ENCODE measurements around the gene TSTD2.

The TSTD2 gene

DNA sequence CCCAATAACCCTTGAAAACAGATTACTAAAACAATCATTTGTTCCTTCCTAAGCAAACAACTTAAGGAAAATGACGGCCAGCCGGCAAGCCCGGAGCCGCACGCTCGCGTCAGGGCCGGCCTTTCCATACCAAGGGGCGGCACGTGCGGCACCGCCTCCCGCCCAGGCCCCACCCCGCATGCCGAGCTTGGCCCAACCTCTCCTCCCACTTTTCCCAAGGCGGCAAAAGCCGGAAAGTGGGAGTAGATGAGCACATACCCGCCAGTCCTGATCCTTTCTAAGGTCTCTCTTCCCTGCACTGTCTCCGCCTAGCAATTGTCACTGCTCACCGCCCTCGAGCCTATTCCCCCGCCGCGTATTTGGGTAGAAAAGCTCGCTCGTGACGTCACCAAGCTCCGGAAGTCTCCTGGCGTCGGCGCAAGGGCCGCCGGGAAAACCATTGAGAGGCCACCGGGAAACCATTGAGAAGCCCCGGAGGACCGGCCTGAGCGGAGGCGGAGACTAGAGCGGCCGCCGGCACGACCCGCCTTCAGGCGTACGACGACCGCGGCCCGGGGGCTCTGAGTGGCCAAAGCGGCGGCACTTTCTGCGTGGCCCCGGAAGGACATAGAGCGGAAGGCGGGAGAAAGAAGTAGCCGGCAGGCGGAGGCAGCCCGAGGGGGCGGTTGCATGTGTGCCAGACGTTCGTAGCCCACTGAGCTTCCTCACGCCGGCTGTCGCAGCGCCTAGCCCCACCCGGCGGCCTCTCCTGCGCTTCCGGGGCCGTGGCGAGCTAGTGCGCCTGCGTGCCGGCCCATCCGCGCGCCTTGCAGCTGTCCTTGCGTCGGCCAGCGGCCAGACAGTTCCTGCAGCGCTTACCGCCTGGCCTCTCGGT lies at the start of gene TSTD2, which contains the start of gene NCBP1:
TSS of gene TSTD2 (minus strand) at position 384 of the 874 bp plus-strand sequence. CDS start 5,806 bp downstream, outside the sequence.
TSS of gene NCBP1 (plus strand) at position 837 of the 874 bp plus-strand sequence. CDS start 61 bp downstream, outside the sequence.
- DNase-seq, result peak; percentile 98

DNA sequence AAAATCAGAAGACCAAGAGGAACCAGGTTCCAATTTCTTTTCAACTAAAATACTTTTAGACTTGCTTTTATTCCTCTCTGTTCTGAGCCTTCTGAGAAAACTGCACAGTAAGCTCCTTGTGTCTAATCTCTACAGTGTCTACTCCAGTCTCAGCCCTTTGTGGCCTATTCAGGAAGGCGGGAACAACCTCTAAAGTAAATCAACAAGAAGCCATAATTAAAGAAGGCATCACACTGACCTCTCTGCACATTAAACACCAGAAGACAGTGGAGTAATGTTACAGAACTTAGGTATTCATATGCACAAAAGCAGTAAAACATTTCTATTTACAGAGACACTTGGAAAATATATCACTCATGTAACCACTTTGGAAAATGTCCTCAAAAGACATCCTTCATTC lies 49.1 kb upstream of the TSTD2 start:
- no peak for DNase-seq

DNA sequence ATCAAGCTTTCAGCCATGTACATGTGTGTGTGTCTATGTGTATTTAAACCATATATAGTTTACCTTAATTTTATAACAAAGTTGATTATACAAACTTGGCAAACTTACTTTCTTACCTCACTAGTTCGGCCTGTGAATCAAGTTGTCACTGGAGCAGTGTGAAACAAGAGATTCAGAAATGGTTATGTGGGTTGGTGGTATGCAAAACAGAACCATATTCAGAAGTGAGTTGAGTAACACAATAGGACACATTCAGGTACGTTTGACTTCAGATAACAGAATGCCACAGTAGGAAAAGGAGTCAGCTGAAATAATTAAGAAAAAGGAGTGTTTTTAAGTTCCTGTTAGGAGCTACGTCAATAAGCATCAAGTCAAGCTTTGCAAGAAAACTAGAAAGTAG lies 42.5 kb upstream of the TSTD2 start:
- DNase-seq, result no peak

DNA sequence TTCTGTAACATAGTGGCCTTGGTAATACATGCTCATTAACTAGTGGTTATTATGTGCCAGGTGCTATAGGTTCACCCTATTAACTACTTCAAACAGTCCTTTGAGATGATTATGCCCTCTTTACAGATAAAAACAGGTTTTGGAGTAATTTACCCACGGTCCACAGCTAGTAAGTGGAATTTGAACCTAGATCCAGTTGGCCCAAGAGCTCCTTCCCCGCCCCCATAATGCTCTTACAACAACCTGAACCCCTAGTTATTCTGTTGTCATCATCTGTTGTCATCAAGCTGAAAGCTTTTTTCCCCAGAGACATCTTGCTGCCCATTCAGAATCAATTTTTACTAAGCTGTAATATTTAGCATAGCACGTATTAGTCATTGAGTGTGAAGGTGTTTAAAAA lies 40.8 kb upstream of the TSTD2 start:
- DNase-seq, result no peak

DNA sequence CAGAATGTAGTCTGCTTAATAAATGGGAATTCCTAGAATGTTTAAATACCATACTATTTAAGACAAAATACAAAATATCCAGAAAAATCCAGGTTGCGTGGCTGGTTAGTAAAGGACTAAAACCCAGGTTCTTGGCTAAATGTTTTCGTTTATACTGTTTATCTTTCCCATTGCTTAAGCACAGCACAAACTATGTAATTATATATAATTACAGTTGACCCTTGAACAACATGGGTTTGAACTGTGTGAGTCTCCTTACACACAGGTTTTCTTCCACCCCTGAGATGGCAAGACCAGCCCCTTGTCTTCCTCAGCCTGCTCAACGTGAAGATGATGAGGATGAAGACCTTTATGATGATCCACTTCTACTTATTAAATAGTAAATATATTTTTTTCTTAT lies 39.2 kb upstream of the TSTD2 start:
- no peak for DNase-seq

DNA sequence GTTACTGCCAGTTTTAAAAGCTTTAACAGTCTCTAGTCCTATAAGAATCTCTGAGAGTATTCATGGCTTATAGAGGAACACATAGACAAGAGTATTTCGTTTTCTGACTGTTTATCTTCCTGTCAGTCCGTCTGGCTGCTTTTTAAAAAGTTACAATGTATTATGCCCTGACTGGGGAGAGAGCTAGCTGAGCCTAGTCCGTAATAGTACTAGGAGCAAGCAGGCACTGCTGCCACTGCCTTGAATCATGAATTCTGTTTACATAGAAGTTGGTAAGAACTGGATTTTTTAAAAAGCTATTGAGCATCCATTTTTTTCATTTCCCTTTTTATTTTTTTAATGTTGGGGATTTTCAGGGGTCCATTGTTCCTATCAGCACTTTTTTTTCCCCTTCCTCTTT lies 37.4 kb upstream of the TSTD2 start:
- DNase-seq, result no peak

DNA sequence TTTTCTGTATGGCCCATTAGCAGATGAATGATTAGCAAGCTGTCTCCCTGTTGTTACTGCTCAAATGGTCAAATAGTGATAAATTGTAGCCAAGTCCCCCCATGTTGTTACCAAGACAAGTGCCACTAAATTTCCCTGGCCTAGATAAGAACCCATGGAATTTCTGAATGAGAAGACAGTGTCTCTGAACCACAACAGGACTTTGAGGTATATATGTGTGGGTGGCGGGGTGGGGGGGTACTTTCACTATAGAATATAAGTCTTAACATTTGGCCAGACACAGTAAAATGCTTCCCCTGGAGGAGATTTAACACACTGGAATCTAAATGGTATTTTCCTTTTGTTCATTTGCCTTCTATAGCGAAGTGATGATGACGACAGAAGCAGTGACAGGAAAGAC lies 35.3 kb upstream of the TSTD2 start:
- no peak for DNase-seq

DNA sequence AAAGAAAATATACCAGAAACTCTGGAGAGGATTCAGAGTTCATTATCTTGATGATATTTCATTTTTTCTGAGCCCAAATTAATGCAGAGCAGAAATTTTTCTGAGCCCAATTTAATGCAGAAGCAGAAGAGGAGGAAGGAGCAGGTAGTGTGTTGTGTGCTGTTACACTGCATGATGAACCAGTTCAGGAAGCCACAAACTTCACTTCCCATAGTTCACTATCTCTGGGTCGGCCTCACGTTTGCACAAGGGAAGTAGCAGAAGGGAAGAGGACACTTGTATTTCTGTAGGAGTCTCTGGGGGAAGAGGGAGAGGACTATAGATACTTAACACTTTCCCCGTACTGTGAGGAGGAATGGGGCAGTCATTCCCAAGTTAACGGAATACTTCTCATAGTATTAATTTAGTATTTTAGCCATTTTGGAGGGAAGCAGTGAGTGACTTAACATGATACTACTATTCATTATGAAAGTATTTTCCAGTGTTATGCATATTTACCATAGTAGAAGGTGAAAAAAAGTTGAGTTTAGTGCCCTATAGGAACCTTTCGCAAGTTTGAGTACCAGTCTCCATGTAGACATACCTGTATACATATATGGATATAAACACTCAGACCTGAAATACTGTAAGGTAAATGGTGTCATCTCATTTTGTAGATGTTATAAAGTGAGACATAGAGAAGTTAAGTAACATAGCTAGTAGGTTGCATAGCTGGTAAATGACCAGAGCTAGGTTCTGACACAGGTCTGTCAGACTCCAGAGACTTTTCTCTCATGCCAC lies 33.9 kb upstream of the TSTD2 start:
- DNase-seq, result no peak

DNA sequence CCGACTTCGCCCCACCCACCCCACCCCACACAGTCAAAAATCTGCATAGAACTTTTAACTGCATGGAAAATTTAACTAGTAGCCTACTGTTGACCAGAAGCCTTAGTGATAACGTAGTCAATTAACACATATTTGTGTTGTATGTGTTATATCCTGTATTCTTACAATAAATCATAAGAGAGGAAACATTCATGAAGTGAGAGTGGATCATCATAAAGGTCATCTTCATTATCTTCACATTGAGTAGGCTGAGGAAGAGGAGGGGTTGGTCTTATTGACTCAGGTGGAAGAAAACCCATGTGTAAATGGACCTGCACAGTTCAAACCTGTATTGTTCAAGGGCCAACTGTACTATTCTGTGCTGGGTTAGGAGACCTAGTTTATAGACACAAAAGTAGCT lies 32.6 kb upstream of the TSTD2 start:
- no peak for DNase-seq

DNA sequence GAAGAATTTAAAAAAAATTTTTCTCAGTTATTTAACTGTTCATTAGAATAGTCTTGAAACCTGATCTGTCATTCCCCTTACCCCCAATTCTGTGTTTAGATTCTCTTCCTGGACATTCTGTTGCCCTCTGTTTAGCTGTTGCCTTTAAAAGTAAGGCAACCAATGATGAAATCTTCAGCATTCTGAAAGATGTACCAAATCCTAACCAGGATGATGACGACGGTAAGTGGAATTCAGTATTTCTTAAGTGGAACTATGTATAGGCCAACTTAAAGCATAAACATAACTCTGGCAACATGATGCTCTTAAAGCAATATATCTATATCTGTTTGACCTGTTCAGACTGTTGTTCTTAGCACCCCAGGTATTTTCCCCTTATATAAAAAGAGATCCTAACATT lies 27.7 kb upstream of the TSTD2 start:
- DNase-seq, result no peak

DNA sequence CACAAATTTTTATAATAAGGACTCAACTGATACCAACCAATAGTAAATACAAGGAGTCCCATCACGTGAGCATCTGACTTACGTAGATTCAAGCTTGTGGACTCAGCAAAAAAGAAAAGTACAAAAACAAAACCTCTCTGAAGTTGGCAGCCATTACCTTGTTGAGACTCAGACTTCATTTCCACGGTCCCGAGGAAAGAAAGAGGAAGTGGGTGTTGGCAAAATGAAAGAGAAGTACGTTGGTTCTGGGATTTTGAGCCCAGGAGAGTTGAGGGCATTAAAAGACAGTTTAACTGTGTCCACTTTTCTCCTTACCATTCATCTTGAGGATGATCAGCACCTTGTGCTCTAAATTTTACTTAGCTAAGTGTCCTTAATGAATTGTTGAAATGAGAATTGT lies 27.2 kb upstream of the TSTD2 start:
- no peak for DNase-seq

DNA sequence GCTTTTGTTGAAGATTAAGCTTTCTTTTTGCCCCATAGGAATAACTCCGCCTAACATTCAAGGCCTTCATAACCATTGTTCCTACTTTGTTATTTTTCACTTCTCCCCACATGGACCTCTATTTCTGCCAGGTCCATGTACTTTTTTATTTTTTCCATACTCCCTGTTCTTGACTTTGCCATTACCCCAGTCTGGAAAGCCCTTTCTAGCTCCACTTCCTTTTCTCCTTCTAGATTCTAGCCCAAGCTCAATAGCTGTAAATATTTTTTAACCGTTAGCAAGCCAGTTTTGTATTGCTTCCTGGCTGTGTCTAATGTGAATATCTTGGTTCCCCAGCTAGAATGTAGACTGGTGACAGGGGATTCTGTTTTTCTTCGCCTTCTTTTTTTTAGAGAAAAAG lies 26.6 kb upstream of the TSTD2 start:
- DNase-seq, result no peak

DNA sequence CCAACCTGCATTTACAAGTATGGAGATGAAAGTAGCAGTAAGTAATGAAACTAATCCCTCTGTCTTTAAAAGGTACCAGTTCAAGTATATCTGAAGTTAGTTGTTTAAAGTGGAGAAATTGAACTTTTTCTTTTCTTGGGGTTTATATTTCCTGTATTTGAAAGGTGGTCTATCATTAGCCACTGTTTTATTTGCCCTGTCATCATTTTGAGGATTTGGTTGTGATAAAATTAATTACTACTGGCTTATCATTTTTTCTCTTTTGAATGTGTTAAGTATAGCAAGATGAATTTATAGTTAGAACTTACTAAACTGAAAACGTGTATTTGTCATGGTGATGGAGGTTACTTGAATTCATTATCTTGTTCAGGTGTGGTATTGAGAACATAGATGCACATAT lies 25.5 kb upstream of the TSTD2 start:
- no peak for DNase-seq

DNA sequence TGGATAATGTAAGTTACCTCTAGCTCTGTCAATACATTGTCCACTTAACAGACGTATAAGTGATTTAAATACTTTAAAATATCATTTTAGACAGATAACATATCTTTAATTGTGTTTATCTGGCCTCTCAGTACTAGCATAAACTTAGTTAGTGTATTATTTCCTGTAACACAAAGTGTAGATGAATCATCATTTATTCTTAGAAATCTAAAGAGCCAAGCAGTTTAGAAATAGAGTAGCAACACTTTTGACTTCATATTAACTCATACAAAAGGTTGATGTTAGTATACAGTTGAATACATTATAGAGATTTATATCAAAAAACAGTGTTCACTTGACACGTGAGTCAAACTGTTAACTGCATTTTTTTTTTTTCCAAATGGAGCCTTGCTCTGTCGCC lies 18.5 kb upstream of the TSTD2 start:
- no peak for DNase-seq

DNA sequence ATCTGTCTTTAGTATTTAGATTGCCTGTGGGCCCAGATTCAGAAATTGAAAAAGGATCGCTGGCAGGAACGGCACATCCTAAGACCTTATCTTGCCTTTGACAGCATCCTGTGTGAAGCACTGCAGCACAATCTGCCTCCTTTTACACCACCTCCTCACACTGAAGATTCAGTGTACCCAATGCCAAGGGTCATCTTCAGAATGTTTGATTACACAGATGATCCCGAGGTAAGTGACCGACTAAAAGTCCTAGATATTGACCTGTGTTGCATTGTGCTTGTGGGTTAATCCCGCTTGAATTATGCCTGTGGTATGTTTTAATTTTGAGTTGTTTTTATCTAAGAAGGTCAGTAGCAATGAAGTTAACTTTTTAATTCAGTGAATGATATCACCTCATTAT lies 14.8 kb upstream of the TSTD2 start:
- DNase-seq, result no peak

DNA sequence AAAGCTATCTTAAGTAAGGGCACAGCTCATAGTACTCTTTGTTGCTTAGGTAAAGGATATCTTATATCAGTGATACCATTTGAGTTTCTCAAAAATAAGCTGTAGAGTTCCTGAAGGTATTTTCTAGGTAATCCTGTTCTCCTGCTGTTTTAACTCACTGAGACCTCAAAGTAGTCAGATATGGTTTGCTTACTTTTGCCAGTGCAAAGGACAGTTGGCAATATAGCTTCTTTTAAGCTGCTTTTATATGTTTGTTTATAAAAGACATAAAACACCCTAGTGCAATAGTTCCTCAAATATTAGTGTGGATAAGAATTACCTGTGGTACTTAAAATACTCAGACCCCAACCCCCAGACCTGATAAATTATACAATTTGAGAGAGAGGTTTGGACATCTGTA lies 12.6 kb upstream of the TSTD2 start:
- DNase-seq, result no peak

DNA sequence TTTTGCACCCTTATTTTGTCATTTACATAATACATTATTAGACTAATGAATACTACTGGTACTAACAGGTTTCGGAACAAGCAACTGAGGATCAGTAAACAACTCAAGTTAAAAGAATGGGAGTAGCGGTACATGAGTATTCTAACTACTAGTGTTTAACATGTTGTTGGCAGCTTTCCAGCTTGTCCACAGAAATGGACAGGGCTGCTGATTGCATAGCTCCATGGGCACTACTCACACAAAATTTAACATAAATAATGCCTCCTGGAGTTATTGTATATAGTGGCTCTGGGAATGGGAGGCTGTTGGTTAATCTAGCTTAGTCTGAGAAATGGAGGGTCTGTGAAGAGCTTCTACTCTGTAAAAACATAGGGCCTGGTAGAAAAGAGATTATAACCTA lies 7.2 kb upstream of the TSTD2 start:
- no peak for DNase-seq

DNA sequence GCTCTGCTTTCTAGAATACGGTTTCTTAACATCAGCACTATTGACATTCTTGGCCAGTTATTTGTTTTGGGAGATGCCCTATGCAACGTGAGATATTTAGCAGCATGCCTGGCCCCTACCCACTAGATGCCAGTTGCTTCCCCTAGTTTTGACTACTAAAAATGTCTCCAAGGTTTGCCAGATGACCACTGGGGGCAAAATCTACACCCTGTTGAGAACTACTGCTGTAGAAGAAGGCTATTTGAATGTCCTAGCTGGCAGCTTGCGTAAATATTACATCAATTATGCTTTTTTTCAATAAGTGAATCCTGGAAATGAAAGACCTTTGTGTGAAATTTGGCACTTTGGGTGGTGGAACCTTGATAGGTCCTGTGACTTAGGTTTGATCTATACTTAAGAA lies 5.5 kb upstream of the TSTD2 start:
- no peak for DNase-seq

DNA sequence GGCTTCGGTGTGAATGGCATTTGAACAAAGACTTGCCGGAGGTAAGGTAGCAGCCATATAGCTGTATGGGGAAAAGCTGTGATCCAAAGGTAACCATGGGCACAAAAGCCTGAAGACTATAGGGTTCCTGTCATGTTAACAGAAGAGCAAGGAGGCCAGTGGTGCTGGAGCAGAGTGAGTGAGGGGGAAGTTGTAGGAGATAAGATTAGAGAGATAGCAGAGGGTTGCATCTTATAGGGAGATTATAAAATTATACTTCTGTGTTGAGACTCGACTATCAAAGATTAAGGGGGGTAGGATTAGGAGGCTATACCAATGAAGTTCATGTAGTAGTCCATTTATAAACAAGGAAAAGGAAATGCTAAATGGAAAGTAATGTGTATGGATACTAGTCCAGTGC lies 3.7 kb upstream of the TSTD2 start:
- no peak for DNase-seq

DNA sequence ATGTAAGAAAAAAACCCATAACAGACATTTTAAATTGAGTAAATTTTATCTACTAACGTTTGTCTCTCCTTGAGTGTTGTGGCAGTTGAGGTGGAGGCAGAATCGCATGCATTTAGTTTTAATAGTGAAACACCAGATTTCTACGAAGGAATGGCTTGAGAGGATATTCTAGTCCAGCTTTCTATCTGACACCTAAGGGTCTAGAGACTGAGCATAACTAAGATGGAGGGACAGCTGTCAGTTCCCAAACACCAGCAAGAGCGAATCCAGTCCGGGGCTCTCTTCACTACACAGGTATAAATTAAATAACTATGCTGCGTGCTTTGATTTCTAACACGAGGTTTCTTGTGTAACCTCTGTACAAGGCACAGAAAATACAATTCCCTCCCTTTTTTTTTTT lies 1.9 kb upstream of the TSTD2 start:
- DNase-seq, result no peak

DNA sequence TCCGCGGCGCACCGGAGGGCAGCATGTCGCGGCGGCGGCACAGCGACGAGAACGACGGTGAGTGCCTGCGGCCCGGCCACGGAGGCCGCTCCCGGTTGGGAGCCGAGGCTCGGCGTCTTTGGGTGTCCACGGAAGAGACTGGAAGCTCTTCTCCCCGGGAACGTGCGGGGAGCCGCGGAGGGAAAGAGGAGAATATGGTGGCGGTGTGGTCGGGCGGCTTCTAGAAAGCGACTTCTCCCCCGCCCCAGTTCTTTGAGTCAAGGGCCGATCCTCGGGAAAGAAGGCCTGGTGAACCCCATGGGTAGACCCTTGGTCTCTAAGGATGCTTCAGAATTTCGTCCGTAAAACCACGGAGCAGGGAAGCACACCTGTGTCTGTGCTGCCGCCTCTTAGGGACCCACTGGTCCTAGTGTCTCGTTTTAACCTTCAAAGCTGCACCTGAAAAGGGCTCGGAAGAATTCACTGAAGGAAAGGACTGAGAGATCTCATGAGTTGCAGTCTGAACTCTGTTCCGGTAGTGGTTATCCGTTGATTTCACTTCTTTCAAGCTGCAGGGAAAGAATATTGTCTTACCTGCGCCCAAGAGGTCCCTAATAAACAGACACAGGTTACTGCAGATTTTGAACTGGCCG lies 807 bp upstream of the TSTD2 start:
- no peak for DNase-seq

DNA sequence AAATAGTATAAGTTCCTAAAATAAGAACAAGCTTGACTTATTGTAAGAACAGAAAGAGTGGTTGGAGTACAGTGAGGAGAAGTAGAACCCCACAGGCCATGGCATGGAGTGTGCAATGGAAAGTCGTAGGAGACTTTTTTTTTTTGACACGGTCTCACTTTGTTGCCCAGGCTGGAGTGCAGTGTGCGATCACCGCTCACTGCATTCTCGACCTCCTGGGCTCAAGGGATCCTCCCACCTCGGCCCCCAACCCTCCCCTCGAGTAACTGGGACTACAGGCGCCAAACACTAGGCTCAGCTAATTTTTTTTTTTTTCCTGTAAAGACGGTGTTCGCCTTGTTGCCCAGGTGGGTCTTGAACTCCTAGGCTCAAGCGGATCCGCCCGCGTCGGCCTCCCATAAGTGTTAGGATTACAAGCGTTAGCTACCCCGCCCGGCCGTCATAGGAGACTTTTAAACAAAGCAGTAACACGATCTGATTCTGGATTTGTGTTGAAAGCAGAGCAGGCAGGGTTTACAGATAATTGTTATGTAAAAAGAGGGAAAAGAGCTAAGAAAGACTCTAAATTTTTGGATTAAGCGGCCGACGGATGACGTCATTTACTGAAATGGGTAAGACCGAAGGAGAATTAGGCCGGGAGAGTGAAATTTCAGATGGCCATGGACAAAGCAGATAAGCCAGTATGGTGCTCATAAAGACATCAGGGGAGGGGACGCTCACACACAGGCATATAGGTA lies 752 bp downstream of the TSTD2 start:
- DNase-seq, result no peak

DNA sequence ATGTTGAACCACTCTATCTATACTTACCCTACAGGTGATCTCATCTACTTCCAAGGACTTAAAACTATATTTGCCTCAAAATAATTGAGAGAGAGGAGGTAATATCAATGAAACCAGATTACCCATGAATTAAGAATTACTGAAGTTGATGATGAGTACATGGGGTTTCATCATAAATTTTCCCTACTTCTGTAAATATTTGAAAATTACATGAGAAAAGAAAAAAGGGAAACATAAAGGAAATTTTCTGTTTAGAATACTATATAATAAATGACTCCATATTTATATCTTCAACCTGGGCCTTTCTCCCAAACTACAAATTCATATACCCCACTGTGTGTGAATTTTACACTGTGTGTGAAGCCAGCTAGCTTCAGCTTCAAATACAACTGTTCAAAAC lies 2.6 kb downstream of the TSTD2 start:
- no peak for DNase-seq

Measured in right hindlimb (tissue), 1 donor.